Neural crest cell (in vitro differentiated cells): ENCODE results near the gene TSC22D1. TPM values are rescaled to one million over a fixed set of nuclear protein-coding genes. Genes with fewer than 3 reads are reported as not detected.

ENCODE experiments used
- DNase-seq: peaks from one replicate; pipeline ENCODE4 v3.0.0; 2021; ENCODE audit warnings: low read depth, mixed read lengths, low spot score
- H3K27ac Mint-ChIP-seq: one replicate; pipeline ENCODE4 v1.8.0; 2021; ENCODE audit warnings: mild to moderate bottlenecking, mixed read lengths; ENCODE audit not compliant: unreplicated experiment
- H3K27me3 Mint-ChIP-seq: 2 replicates; pipeline ENCODE4 v1.8.0; 2021; ENCODE audit warnings: low read depth, mild to moderate bottlenecking, mixed read lengths
- H3K36me3 Mint-ChIP-seq: 2 replicates; pipeline ENCODE4 v1.8.0; 2021; ENCODE audit warnings: low read depth, mild to moderate bottlenecking, mixed read lengths
- H3K4me1 Mint-ChIP-seq: 2 replicates; pipeline ENCODE4 v1.8.0; 2021; ENCODE audit warnings: mixed read lengths
- H3K4me3 Mint-ChIP-seq: one replicate; pipeline ENCODE4 v1.8.0; 2021; ENCODE audit warnings: mild to moderate bottlenecking, mixed read lengths
- H3K9me3 Mint-ChIP-seq: 2 replicates; pipeline ENCODE4 v1.8.0; 2021; ENCODE audit warnings: mixed read lengths
- total RNA-seq: library from RNA; stranded (reverse); gene quantifications from 2 replicates; pipeline ENCODE4 v1.2.1, GENCODE V29; 2021
- TF ChIP-seq, protein P1 (sequence below): fragments of 200-600 bp; sonication (generic); conservative IDR thresholded peaks from 2 replicates; pipeline ENCODE4 v1.5.0; 2021; ENCODE audit warnings: antibody characterized with exemption, mild to moderate bottlenecking

TSC22D1 gene
- total RNA-seq, 1 donor from 2014 or later = 119 TPM

DNA sequence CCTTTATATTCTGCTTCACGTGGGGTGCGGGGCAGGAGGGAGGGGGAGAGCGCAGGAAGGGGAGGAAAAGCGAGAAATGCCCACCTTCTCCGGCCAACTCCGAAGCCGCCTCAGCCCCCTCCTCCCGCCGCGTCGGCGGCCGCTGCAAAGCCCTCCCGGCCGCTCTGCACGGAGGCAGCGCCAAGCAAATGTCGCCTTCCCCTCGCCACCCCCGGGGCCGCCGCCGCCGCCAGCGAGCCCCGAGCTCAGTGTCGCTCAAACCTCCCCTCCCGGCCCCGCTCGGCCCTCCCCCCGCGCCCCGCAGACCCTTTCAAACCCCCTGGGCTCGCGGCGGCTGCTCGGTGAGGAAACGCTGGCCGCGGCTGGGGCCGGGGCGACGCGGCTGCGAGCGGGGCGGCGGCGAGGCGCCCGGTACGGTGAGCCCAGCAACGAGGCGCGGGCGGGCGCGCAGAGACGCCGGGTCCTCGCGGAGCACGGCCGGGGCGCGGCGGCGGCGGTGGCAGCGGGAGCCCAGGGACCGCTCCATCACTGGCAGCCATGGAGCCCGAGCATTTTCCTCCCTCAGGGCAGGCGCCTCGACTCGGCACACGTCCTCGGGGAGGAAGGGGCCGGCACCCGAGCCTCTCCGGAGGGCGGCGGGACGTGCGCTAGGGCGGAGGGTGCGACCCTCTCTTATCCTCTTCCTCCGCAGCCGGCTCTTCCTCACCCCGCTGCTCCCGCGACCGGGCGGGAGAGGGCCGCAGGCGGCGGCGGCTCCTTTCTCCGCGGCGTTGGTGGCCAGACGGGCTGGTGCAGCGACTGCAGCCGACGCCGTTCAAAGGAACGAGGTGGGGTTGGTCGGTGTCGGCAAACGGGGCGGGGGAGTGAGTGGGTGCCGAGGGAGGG lies 463 bp upstream of the TSC22D1 start:
- TF ChIP-seq, protein P1, sequence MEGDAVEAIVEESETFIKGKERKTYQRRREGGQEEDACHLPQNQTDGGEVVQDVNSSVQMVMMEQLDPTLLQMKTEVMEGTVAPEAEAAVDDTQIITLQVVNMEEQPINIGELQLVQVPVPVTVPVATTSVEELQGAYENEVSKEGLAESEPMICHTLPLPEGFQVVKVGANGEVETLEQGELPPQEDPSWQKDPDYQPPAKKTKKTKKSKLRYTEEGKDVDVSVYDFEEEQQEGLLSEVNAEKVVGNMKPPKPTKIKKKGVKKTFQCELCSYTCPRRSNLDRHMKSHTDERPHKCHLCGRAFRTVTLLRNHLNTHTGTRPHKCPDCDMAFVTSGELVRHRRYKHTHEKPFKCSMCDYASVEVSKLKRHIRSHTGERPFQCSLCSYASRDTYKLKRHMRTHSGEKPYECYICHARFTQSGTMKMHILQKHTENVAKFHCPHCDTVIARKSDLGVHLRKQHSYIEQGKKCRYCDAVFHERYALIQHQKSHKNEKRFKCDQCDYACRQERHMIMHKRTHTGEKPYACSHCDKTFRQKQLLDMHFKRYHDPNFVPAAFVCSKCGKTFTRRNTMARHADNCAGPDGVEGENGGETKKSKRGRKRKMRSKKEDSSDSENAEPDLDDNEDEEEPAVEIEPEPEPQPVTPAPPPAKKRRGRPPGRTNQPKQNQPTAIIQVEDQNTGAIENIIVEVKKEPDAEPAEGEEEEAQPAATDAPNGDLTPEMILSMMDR = peak; percentile 24
- peaks cover 60% of the 10 kb centered on the region for H3K4me1 Mint-ChIP-seq
- no peaks in the 10 kb centered on the region for H3K9me3 Mint-ChIP-seq
- peak; percentile 37 for DNase-seq
- no peaks in the 10 kb centered on the region for H3K27me3 Mint-ChIP-seq
- H3K36me3 Mint-ChIP-seq = peaks cover 10% of the 10 kb centered on the region
- H3K4me3 Mint-ChIP-seq = peak overlapping the region; percentile 98
- H3K27ac Mint-ChIP-seq = peak overlapping the region; percentile 86

DNA sequence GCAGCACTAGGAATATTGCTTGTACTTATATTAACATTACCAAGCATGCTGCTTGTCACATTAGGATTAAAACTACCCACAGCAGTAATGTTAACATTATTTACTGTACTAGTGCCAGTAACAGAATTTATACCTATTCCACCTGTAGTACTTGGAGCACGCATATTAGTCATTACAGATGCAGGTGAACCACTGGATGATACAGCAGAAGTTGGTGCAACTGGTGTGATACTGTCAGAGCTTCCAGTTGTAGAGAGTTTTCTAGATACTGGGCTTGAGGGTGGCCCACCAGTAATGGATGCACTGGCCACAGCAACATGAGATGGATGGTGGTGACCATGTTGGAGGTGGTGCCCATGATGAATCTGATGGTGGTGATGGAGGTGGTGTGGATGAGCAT lies 1.1 kb downstream of the TSC22D1 start:
- peak overlapping the region; percentile 98 for H3K4me3 Mint-ChIP-seq
- H3K27ac Mint-ChIP-seq = peak overlapping the region; percentile 85
- no peak for DNase-seq
- no peaks in the 10 kb centered on the region for H3K27me3 Mint-ChIP-seq
- TF ChIP-seq, protein P1 = no peak
- no peaks in the 10 kb centered on the region for H3K9me3 Mint-ChIP-seq
- peaks cover 10% of the 10 kb centered on the region for H3K36me3 Mint-ChIP-seq
- H3K4me1 Mint-ChIP-seq = peaks cover 70% of the 10 kb centered on the region

DNA sequence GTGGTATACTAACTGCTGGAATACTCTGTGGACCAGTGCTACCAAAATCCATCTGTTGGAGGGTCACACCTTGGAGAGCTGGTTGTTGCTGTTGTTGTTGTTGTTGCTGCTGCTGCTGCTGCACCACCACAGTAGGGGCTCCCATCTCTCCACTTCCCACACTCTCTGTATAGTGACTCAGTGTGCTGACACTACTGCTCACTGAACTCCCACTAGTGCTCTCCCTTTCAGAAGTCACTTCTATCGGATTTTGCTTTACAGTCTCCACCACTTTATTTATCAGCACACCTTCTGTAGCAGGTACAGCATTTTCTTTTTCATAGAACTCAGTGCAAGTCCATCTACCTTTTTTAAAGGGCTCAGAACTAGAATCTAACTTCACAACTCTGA lies 1.7 kb downstream of the TSC22D1 start:
- H3K9me3 Mint-ChIP-seq = no peaks in the 10 kb centered on the region
- no peak overlapping the region for H3K27ac Mint-ChIP-seq
- TF ChIP-seq, protein P1 = no peak
- no peaks in the 10 kb centered on the region for H3K27me3 Mint-ChIP-seq
- peaks cover 71% of the 10 kb centered on the region for H3K4me1 Mint-ChIP-seq
- peak overlapping the region; percentile 98 for H3K4me3 Mint-ChIP-seq
- H3K36me3 Mint-ChIP-seq = peaks cover 10% of the 10 kb centered on the region
- no peak for DNase-seq

DNA sequence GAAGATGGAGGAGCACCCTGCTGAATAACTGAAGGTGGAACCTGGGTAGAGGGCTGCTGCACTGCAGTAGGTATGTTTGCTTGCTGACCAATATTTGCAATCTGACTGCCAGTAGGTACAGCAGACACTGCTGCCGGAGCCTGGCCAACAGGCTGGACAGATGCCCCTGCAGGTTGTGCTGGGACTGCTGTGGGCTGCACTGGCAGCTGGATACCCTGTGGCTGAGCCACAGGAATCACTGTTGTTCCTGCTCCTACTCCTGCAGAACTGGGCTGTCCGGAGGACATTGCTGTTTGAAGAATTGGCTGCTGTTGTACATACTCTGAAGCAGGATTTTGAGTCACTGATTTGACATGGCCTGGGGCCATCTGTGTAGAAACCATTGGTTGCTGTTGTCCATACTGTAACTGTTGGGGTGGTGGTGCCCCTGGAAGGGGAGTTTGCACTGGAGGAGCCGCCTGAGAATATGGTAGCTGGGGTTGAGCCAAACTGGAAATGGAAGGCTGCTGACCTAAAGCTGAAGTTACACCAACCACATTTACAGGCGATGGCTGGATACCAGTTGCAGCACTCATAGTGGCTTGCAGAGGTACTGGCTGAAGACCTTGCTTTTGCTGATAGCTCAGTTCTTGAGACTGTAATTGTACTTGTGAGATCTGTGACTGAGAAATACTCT lies 2.2 kb downstream of the TSC22D1 start:
- Mint-ChIP-seq H3K9me3 (no peaks in the 10 kb centered on the region), H3K27ac (no peak overlapping the region), H3K27me3 (no peaks in the 10 kb centered on the region), H3K36me3 (peaks cover 10% of the 10 kb centered on the region), H3K4me1 (peaks cover 69% of the 10 kb centered on the region), H3K4me3 (peak overlapping the region; percentile 98)
- TF ChIP-seq, protein P1 = peak; percentile 58
- no peak for DNase-seq

DNA sequence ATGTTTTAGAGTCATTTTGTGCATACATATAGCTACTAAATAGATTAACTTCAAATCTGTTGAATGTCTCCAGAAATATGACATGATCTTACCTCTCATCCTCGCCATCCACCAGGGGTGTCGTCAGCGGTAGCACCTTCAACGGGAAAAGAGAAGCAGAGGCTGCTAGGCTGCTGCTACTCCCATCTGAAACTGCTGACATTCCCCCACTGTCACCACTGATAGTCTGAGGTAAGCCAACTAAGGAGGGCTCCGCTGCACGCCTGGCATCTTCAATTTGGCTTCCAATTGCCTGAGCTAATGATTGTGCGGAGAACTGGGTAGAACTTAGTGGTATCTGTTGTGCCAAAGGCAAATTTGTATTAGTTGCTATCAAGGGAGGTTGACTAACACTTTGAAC lies 3.1 kb downstream of the TSC22D1 start:
- Mint-ChIP-seq H3K4me3 (peak overlapping the region; percentile 98), H3K9me3 (no peaks in the 10 kb centered on the region), H3K4me1 (peaks cover 69% of the 10 kb centered on the region), H3K27ac (no peak overlapping the region), H3K36me3 (peaks cover 12% of the 10 kb centered on the region), H3K27me3 (no peaks in the 10 kb centered on the region)
- DNase-seq = no peak
- TF ChIP-seq, protein P1 = peak; percentile 16
